ENCODE measurements around the gene ITK. TPM values are rescaled to one million over a fixed set of nuclear protein-coding genes. Genes with fewer than 3 reads are reported as not detected.

ITK gene
- total RNA-seq, 6 experiments from 2014 or later = not detected

- Mint-ChIP-seq H3K27me3 (ENCODE audit: insufficient read depth) (peaks cover 5% of the 10 kb centered on the region; the same call in 1 of the 2 replicates), H3K4me3 (no peak overlapping the region), H3K27ac (no peak overlapping the region), H3K4me1 (ENCODE audit: low read depth) (no peaks in the 10 kb centered on the region), H3K9me3 (no peaks in the 10 kb centered on the region), H3K36me3 (ENCODE audit: low read depth) (no peaks in the 10 kb centered on the region)
- TF ChIP-seq CTCF (IDR thresholded peaks at IDR 0.05) = no peak
- no peak for DNase-seq
Measured at GRCh38 chr5:157193699-157194424, 13.2 kb downstream of the ITK start.

- DNase-seq = no peak
- Mint-ChIP-seq H3K9me3 (no peaks in the 10 kb centered on the region), H3K27me3 (ENCODE audit: insufficient read depth) (peaks cover 5% of the 10 kb centered on the region; the same call in 1 of the 2 replicates), H3K27ac (no peak overlapping the region), H3K36me3 (ENCODE audit: low read depth) (no peaks in the 10 kb centered on the region), H3K4me3 (no peak overlapping the region), H3K4me1 (ENCODE audit: low read depth) (no peaks in the 10 kb centered on the region)
- TF ChIP-seq CTCF (IDR thresholded peaks at IDR 0.05) = no peak
Measured at GRCh38 chr5:157196045-157196444, 15.4 kb downstream of the ITK start.

- no peak overlapping the region for H3K27ac Mint-ChIP-seq
- peaks cover 5% of the 10 kb centered on the region for H3K27me3 Mint-ChIP-seq (ENCODE audit: insufficient read depth)
- H3K36me3 Mint-ChIP-seq (ENCODE audit: low read depth) = no peaks in the 10 kb centered on the region
- DNase-seq = no peak
- no peaks in the 10 kb centered on the region for H3K9me3 Mint-ChIP-seq
- no peak for TF ChIP-seq CTCF (IDR thresholded peaks at IDR 0.05)
- H3K4me3 Mint-ChIP-seq = no peak overlapping the region
- no peaks in the 10 kb centered on the region for H3K4me1 Mint-ChIP-seq (ENCODE audit: low read depth)
Measured at GRCh38 chr5:157197086-157197485, 16.4 kb downstream of the ITK start.

- TF ChIP-seq CTCF (IDR thresholded peaks at IDR 0.05) = no peak
- DNase-seq = no peak
- Mint-ChIP-seq H3K4me1 (ENCODE audit: low read depth) (no peaks in the 10 kb centered on the region), H3K27ac (no peak overlapping the region), H3K9me3 (no peaks in the 10 kb centered on the region), H3K27me3 (ENCODE audit: insufficient read depth) (peaks cover 5% of the 10 kb centered on the region), H3K4me3 (no peak overlapping the region), H3K36me3 (ENCODE audit: low read depth) (no peaks in the 10 kb centered on the region)
Measured at GRCh38 chr5:157198277-157198986, 17.8 kb downstream of the ITK start.

GRCh38 chr5:157201857-157202256 is 21.2 kb downstream of the ITK start:
- H3K36me3 Mint-ChIP-seq (ENCODE audit: low read depth) = no peaks in the 10 kb centered on the region
- DNase-seq = no peak
- H3K4me3 Mint-ChIP-seq = no peak overlapping the region
- no peaks in the 10 kb centered on the region for H3K4me1 Mint-ChIP-seq (ENCODE audit: low read depth)
- no peak for TF ChIP-seq CTCF (IDR thresholded peaks at IDR 0.05)
- no peak overlapping the region for H3K27ac Mint-ChIP-seq
- H3K27me3 Mint-ChIP-seq (ENCODE audit: insufficient read depth) = no peaks in the 10 kb centered on the region; the same call in 1 of the 2 replicates
- no peaks in the 10 kb centered on the region for H3K9me3 Mint-ChIP-seq

Data from HFFc6 (cell line).